ENCODE data around the gene SRCAP.

Gene SRCAP

DNA sequence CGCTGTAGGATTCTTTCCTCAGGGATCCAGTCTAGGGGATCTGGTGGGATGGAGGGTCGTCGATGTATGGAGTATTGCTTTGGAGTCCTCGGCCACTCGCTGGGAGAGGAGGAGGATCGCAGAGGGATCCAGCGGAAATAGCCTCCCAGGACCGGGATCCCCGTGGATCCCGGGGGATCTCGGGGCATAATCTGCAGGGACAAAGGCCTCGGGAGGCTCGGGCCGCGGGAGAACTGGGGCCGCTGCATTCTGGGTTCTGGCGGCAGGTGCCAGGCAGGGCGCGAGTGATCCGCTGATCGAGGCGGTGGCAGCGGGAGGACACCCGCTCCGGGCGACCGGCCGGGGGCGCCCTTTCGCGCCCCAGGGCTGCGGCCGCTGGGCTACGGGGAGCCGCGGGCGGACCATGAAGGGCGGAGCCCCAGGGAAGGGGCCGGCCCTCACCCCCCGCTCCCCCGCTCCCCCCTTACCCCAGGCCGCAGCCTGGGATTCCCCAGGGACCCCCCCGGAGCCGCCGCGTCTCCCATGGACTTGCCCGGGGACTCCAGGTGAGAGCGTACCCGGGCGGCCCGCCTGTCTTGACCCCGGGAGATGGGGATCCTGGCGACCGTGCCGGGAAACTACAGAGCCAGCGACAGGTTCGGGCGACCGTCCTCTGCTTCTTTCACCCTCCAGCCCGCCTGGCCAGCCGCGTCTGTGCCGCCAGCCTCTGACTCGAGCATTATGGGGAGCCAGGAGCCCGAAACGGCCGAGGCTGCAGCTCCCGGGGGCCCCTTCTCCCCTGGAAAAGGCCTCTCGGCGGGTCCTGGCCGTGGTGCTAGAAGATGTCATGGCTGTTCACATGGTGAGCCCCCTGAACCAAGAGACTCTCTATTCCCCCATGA is 47.6 kb upstream of the SRCAP start:
- Histone ChIP-seq H3K27ac (ENCODE audit: low read depth, low read length, poor library complexity, severe bottlenecking) (peak overlapping the region; percentile 89), H3K9ac (ENCODE audit: low read length) (peak overlapping the region; percentile 97), H3K27me3 (ENCODE audit: insufficient read depth, low read length) (no peaks in the 10 kb centered on the region), H4K20me1 (ENCODE audit: insufficient read depth, low read length) (no peaks in the 10 kb centered on the region), H3K9me3 (ENCODE audit: low read length) (no peaks in the 10 kb centered on the region), H3K4me3 (ENCODE audit: low read depth, low read length, poor library complexity, severe bottlenecking) (peak overlapping the region; percentile 86), H3K4me1 (ENCODE audit: insufficient read depth, low read length, severe bottlenecking) (peaks cover 16% of the 10 kb centered on the region), H3K79me2 (ENCODE audit: insufficient read depth, low read length) (no peaks in the 10 kb centered on the region), H3K9me2 (ENCODE audit: low read depth, low read length) (no peaks in the 10 kb centered on the region), H3K36me3 (ENCODE audit: insufficient read depth, low read length) (peaks cover 37% of the 10 kb centered on the region), H3K4me2 (ENCODE audit: low read length) (peak overlapping the region; percentile 97), H2AFZ (ENCODE audit: low read length) (no peak overlapping the region), H3F3A (ENCODE audit: insufficient read depth, low read length) (no peaks in the 10 kb centered on the region)
- TF ChIP-seq, protein P1, sequence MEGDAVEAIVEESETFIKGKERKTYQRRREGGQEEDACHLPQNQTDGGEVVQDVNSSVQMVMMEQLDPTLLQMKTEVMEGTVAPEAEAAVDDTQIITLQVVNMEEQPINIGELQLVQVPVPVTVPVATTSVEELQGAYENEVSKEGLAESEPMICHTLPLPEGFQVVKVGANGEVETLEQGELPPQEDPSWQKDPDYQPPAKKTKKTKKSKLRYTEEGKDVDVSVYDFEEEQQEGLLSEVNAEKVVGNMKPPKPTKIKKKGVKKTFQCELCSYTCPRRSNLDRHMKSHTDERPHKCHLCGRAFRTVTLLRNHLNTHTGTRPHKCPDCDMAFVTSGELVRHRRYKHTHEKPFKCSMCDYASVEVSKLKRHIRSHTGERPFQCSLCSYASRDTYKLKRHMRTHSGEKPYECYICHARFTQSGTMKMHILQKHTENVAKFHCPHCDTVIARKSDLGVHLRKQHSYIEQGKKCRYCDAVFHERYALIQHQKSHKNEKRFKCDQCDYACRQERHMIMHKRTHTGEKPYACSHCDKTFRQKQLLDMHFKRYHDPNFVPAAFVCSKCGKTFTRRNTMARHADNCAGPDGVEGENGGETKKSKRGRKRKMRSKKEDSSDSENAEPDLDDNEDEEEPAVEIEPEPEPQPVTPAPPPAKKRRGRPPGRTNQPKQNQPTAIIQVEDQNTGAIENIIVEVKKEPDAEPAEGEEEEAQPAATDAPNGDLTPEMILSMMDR (IDR thresholded peaks at IDR 0.05; ENCODE audit: low read length): peak; percentile 74
- TF ChIP-seq EZH2 (IDR thresholded peaks at IDR 0.05; ENCODE audit: borderline replicate concordance, low read length): no peak

DNA sequence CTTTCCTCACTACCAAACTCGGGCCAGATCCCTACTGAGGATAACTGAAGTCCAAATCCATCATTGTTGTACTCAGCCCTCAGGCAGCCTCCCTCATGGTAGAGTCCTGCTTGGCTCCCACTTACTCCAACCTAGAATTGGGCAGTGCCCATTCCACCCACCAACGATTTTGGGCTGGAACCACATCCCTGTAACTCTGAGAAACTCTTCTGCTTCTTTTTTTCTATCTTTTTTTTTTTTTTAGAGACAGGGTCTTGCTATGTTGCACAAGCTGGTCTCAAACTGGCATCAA is 47.0 kb upstream of the SRCAP start:
- Histone ChIP-seq H4K20me1 (ENCODE audit: insufficient read depth, low read length) (no peaks in the 10 kb centered on the region), H2AFZ (ENCODE audit: low read length) (no peak overlapping the region), H3K4me2 (ENCODE audit: low read length) (peak overlapping the region; percentile 97), H3K79me2 (ENCODE audit: insufficient read depth, low read length) (no peaks in the 10 kb centered on the region), H3K27ac (ENCODE audit: low read depth, low read length, poor library complexity, severe bottlenecking) (peak overlapping the region; percentile 78), H3K4me3 (ENCODE audit: low read depth, low read length, poor library complexity, severe bottlenecking) (peak overlapping the region; percentile 86), H3K9me2 (ENCODE audit: low read depth, low read length) (no peaks in the 10 kb centered on the region), H3K27me3 (ENCODE audit: insufficient read depth, low read length) (no peaks in the 10 kb centered on the region), H3K9me3 (ENCODE audit: low read length) (no peaks in the 10 kb centered on the region), H3K9ac (ENCODE audit: low read length) (peak overlapping the region; percentile 97), H3K36me3 (ENCODE audit: insufficient read depth, low read length) (peaks cover 42% of the 10 kb centered on the region), H3K4me1 (ENCODE audit: insufficient read depth, low read length, severe bottlenecking) (peaks cover 18% of the 10 kb centered on the region), H3F3A (ENCODE audit: insufficient read depth, low read length) (no peaks in the 10 kb centered on the region)
- TF ChIP-seq, protein P1 (IDR thresholded peaks at IDR 0.05; ENCODE audit: low read length): no peak
- no peak for TF ChIP-seq EZH2 (IDR thresholded peaks at IDR 0.05; ENCODE audit: borderline replicate concordance, low read length)

DNA sequence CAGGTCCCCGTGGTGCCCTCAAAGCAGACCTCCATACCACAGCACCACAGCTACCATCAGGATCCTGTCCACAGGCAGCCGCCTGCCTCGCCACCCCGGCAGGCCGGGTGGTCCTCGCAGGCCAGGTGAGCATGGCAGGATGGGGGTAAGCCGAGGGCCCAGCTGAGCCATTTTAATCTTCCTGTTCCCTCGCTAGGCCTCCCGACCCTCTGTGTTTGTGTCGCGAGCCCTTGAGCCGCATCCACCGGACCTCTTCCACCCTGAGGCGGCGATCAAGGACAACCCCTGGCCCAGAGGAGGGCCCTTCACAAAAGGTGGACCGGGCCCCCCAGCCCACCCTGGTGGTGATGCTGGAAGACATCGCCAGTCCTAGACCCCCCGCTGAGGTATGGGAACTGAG is 46.3 kb upstream of the SRCAP start:
- TF ChIP-seq EZH2 (IDR thresholded peaks at IDR 0.05; ENCODE audit: borderline replicate concordance, low read length): no peak
- TF ChIP-seq, protein P1 (IDR thresholded peaks at IDR 0.05; ENCODE audit: low read length): no peak
- Histone ChIP-seq H3K9me2 (ENCODE audit: low read depth, low read length) (no peaks in the 10 kb centered on the region), H3K36me3 (ENCODE audit: insufficient read depth, low read length) (peaks cover 48% of the 10 kb centered on the region), H3K4me3 (ENCODE audit: low read depth, low read length, poor library complexity, severe bottlenecking) (no peak overlapping the region), H3F3A (ENCODE audit: insufficient read depth, low read length) (no peaks in the 10 kb centered on the region), H3K79me2 (ENCODE audit: insufficient read depth, low read length) (no peaks in the 10 kb centered on the region), H3K9ac (ENCODE audit: low read length) (no peak overlapping the region; the same call in 1 of the 2 replicates), H3K27ac (ENCODE audit: low read depth, low read length, poor library complexity, severe bottlenecking) (no peak overlapping the region), H2AFZ (ENCODE audit: low read length) (no peak overlapping the region), H3K4me1 (ENCODE audit: insufficient read depth, low read length, severe bottlenecking) (peaks cover 26% of the 10 kb centered on the region), H3K9me3 (ENCODE audit: low read length) (no peaks in the 10 kb centered on the region), H4K20me1 (ENCODE audit: insufficient read depth, low read length) (no peaks in the 10 kb centered on the region), H3K27me3 (ENCODE audit: insufficient read depth, low read length) (no peaks in the 10 kb centered on the region), H3K4me2 (ENCODE audit: low read length) (no peak overlapping the region)

Measured in OCI-LY1 (cell line).